Measurements from ENCODE around the gene LDLRAP1.

Gene LDLRAP1

DNA sequence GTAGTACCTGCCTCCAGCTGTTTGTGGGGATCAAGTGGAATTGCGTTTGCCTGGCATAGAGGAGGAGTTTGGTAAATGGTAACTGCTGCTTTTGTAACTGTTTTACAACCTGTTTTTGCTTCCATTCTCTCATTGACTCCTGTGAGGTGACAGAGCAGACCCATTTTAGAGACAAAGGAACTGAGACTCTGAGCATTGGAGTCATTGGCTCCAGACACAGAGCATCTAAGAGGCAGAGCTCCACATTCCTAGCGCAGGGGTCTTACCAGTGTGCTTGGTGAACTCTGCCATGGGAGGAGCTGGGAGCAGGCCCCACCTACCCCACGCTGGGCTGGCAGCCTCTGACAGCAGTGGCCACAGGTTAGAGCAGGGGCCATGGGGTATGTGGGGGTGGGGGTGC lies 2.4 kb downstream of the LDLRAP1 start:
- H3K36me3 Mint-ChIP-seq (ENCODE audit: low read depth): no peaks in the 10 kb centered on the region
- H3K4me3 Mint-ChIP-seq: peak overlapping the region; percentile 81
- no peak overlapping the region for H3K27ac Mint-ChIP-seq
- H3K4me1 Mint-ChIP-seq (ENCODE audit: low read depth): peaks cover 59% of the 10 kb centered on the region
- no peaks in the 10 kb centered on the region for H3K9me3 Mint-ChIP-seq
- H3K27me3 Mint-ChIP-seq: no peaks in the 10 kb centered on the region

DNA sequence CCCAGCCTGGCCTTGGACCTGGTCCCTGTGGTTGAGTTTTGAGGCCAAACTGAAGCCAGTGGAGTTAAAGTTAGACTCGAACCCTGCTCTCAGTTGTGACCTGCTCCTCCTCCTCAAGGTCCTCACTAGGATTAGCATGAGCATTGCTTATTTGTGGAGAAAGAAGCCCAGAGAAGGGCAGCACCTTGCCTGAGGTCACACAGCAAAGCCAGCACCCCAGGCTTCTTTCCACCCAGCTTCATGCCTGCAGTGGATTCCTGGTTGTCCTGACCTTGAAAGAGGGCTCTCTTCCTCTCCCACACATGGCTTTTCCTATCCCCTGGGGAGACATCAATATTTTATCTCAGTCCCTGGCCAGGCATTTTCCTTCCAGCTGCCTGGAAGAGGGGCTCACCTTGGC lies 2.8 kb downstream of the LDLRAP1 start:
- H3K27me3 Mint-ChIP-seq: no peaks in the 10 kb centered on the region
- H3K4me3 Mint-ChIP-seq: no peak overlapping the region
- no peaks in the 10 kb centered on the region for H3K36me3 Mint-ChIP-seq (ENCODE audit: low read depth)
- no peaks in the 10 kb centered on the region for H3K9me3 Mint-ChIP-seq
- peaks cover 63% of the 10 kb centered on the region for H3K4me1 Mint-ChIP-seq (ENCODE audit: low read depth)
- no peak overlapping the region for H3K27ac Mint-ChIP-seq

DNA sequence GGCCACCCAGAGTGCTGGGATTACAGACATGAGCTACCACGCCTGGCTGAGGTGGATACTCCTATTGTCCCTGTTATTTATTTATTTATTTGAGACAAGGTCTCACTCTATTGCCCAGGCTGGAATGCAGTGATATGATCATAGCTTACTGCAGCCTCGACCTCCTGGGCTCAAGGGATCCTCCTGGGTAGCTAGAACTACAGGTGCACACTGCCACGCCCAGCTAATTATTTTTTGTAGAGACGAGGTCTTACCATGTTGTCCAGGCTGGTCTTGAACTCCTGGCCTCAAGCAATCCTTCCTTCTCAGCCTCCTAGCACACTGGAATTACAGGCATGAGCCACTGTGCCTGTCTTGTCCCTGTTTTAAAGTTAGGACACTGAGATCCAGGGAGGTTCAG lies 5.2 kb downstream of the LDLRAP1 start:
- H3K4me3 Mint-ChIP-seq: no peak overlapping the region
- no peaks in the 10 kb centered on the region for H3K27me3 Mint-ChIP-seq

DNA sequence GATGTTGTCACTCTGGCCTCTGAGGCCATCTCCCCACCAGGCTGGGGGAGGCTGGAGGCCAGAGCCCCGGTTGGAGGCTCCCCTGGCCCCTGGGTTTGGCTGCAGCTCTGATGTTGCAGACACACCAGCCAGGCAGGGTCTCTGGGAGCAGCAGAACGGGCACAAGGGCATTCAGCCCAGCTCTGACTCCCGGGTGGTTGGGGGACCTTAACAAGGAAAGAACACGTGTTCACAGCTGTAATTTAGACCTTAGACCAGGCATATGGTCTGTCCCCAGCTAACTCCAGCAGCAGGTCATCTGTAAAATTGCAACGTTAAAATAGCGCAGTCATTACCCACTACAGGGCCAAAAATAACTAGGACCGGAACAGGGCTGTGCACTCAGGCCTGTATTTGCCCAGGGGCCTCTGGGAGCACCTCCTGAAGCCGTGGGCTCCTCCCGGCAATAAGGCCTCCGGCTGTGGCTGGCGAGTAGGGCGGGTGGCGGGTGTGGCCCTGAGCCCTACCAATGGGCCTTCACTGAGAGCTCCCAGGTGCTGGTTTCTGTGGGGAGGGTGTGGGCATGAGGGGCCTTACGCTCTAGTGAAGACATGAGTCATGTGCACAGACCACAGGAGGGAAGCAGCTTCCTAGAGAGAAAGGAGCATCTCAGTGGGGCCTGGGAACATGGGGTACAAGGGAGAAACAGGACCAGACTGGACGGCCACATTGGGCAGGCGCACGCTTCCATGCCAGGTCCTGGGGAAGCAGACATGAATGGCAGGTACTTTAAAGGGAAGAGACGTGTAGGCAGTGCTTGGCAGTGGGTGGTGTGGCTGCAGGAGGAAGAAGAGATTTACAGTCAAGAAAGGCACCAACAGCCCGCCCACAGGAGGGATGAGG lies 6.1 kb downstream of the LDLRAP1 start:
- Mint-ChIP-seq H3K27me3 (no peaks in the 10 kb centered on the region), H3K9me3 (no peaks in the 10 kb centered on the region), H3K27ac (peak overlapping the region; percentile 95), H3K4me1 (ENCODE audit: low read depth) (peaks cover 83% of the 10 kb centered on the region), H3K36me3 (ENCODE audit: low read depth) (no peaks in the 10 kb centered on the region), H3K4me3 (peak overlapping the region; percentile 76)

More for the DNA sequence above, 5.2 kb downstream of the LDLRAP1 start:
- H3K36me3 Mint-ChIP-seq (ENCODE audit: low read depth): no peaks in the 10 kb centered on the region
- H3K9me3 Mint-ChIP-seq: no peaks in the 10 kb centered on the region
- H3K27ac Mint-ChIP-seq: no peak overlapping the region
- peaks cover 84% of the 10 kb centered on the region for H3K4me1 Mint-ChIP-seq (ENCODE audit: low read depth)

DNA sequence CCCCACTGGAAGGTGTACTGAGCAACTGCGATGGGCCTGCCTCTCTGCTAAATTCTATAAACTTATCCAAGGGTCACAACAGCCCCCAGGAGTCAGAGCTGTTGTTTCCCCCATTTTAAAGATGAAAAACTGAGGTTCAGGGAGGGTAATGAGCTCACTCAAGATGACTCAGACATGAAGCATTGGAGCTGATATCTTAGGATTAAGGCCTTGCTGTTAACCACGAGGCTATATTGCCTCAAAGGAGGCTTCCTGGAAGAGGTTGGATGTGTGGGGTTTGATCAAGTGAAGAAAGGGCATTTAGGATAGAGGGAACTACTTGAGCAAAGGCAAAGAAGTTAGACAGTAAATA lies 6.7 kb downstream of the LDLRAP1 start:
- Mint-ChIP-seq H3K36me3 (ENCODE audit: low read depth) (no peaks in the 10 kb centered on the region), H3K4me1 (ENCODE audit: low read depth) (peaks cover 77% of the 10 kb centered on the region), H3K9me3 (no peaks in the 10 kb centered on the region), H3K4me3 (peak overlapping the region; percentile 76), H3K27ac (peak overlapping the region; percentile 95), H3K27me3 (no peaks in the 10 kb centered on the region)

DNA sequence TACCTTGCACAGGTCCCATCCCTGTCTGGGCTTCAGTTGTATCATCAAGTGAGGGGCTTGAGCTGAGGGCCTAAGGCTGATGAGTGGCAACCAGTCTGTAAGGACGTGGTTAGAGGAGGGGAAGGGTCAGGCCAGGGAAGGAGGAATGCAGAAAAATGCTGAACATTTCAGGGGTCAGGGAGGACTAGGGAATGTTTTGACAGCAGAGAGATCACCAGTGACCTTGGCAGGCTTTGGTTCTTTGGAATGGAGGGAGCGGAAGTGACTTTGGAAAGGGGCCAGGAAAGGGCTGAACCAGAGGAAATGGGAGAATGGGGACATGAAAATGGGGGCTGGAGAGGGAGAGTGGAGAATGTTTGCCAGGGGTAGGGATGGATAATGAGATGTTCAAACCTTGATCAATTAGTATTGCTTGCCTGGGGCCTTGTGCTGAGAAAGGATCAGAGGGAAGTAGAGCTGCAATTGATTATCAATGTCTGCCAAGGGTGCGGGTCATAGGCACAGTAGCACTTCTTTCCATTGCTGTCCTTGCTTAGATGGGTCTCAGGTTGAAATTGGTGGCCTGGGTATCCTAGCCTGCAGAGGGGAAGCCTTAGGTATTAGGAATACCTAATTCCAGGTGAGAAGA lies 7.4 kb downstream of the LDLRAP1 start:
- Mint-ChIP-seq H3K9me3 (no peaks in the 10 kb centered on the region), H3K36me3 (ENCODE audit: low read depth) (no peaks in the 10 kb centered on the region), H3K27me3 (no peaks in the 10 kb centered on the region), H3K4me3 (no peak overlapping the region), H3K4me1 (ENCODE audit: low read depth) (peaks cover 75% of the 10 kb centered on the region), H3K27ac (peak overlapping the region; percentile 46)

DNA sequence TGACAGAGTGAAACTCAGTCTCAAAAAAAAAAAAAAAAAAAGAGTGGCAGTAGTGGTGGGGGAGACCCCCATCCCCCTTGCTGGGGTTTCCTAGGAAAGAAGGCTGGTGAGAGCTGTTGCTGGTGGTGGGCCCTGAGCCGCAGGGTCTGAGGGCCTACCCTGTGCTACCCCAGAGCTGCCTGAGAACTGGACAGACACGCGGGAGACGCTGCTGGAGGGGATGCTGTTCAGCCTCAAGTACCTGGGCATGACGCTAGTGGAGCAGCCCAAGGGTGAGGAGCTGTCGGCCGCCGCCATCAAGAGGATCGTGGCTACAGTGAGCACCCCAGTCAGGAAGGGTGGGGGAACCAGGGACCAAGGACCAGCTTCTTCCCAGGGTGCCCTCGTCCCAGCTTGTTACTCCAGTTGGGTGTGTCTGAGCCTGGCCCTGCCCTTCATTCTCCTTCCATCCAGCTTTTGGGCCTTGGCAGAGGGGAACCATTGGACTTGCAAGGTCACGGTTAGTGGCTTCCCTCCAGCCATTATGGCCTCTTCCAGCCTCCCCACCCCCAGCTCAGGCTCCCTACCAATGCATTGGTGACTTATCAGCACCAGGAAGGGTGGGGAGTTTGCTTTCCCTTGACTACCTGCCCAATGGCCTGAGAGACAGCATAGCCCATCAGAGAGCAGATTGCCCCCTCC lies 10.5 kb downstream of the LDLRAP1 start:
- Mint-ChIP-seq H3K4me1 (ENCODE audit: low read depth) (peaks cover 84% of the 10 kb centered on the region), H3K27ac (no peak overlapping the region)

DNA sequence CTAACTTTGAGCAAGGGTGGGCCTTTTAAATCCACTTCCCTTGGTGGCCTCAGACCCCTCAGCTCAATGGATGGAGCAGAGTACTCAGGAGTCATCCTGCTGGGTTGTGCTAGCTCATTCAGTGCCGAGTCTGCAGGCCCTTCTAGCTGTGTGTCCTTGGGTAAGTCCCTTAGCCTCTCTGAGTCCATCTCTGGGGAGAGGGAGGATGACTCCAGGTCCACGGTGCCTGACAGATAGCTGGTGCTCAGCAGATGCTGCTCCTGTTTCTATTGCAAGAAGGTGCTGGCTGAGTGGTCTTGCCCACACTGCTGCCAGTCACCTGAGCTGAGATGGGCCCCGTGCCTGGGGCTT lies 11.0 kb downstream of the LDLRAP1 start:
- no peaks in the 10 kb centered on the region for H3K27me3 Mint-ChIP-seq
- peaks cover 84% of the 10 kb centered on the region for H3K4me1 Mint-ChIP-seq (ENCODE audit: low read depth)
- no peak overlapping the region for H3K4me3 Mint-ChIP-seq
- no peaks in the 10 kb centered on the region for H3K9me3 Mint-ChIP-seq
- H3K36me3 Mint-ChIP-seq (ENCODE audit: low read depth): no peaks in the 10 kb centered on the region
- H3K27ac Mint-ChIP-seq: no peak overlapping the region

More for the DNA sequence above, 10.5 kb downstream of the LDLRAP1 start:
- H3K36me3 Mint-ChIP-seq (ENCODE audit: low read depth): no peaks in the 10 kb centered on the region
- H3K9me3 Mint-ChIP-seq: no peaks in the 10 kb centered on the region
- H3K4me3 Mint-ChIP-seq: no peak overlapping the region
- H3K27me3 Mint-ChIP-seq: no peaks in the 10 kb centered on the region

DNA sequence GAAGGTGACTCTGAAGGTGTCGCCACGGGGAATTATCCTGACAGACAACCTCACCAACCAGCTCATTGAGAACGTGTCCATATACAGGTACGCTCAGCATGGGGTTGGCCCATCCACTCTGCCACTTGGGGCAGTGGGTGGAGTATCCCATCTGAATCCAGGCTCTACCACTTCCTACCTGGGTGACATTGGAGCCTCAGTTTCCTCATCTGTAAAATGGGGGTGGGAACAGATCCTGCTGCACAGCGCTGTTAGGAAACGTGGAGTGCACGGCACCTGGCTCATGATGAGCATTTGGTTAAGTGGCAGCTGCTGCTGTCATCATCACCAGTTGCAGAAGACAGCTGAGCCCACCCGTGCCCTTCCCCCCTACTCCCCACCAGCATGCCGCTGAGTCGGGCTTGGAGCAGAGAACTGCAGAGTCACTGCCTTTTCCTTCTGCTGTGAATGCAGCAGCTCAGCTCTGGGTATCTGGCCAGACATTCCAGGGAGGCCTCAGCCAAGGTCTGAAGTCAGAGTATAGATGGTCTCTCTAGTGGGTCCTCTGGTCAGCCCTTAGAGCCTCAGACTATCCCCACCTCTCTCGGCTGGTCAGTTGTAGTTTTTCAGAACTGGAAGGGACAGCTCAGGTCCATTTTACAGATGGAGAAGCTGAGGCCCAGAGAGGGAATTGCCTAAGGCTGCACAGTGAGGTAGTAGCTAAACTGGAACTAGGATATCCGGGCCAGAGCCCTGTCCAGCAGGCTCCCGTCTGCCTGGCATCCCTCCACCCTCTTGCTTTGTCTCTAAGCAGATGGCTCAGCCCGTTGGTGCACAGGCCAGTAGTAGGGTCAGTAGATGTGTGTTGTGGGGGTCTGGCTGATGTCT lies 11.7 kb downstream of the LDLRAP1 start:
- H3K4me3 Mint-ChIP-seq: no peak overlapping the region
- H3K36me3 Mint-ChIP-seq (ENCODE audit: low read depth): no peaks in the 10 kb centered on the region
- no peaks in the 10 kb centered on the region for H3K27me3 Mint-ChIP-seq
- H3K9me3 Mint-ChIP-seq: no peaks in the 10 kb centered on the region
- no peak overlapping the region for H3K27ac Mint-ChIP-seq
- peaks cover 84% of the 10 kb centered on the region for H3K4me1 Mint-ChIP-seq (ENCODE audit: low read depth)

DNA sequence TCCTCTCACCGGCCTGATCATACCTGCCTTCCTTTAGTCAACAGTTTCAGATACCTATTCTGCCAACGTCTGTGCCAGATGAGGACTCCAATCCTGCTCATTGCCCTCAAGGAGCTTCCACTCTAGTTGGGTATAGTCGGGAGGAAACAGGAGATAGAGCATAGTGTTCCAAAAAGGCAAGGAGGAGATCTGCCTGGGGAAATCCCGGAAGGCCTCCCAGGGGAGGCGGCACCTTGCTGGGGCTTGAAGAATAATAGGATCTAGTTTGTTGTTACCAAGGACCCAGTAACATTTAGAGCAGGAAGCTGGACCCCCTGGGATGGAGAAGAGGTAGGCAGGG lies 12.3 kb downstream of the LDLRAP1 start:
- Mint-ChIP-seq H3K27me3 (no peaks in the 10 kb centered on the region), H3K4me1 (ENCODE audit: low read depth) (peaks cover 84% of the 10 kb centered on the region)

DNA sequence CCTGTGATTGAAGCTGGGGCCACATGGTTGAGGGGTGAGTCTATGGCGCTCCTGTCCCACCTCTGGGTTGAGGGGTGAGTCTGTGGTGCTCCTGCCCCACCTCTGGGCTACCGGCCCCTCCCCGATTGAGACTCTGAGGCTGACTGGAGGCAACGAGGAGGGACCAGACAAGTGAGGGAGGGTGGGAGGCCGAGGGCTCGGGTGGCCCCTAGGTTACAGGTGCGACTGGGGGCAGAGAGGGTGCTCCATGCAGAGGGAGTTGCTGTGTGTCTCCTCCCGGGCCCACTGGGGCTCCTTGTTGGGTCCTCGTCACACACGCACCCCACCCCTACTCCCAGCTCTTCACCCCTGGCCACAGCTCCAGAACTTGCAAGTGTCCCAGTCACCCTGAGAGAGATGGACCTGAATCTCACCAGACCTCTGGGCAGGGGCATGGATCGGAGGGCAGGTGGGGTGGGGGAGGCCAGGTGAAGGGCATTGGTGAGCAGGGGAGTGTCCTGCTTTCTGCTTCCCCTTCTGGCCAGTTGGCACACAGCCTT lies 12.8 kb downstream of the LDLRAP1 start:
- Mint-ChIP-seq H3K27ac (peak overlapping the region; percentile 5), H3K4me1 (ENCODE audit: low read depth) (peaks cover 84% of the 10 kb centered on the region), H3K27me3 (no peaks in the 10 kb centered on the region), H3K36me3 (ENCODE audit: low read depth) (no peaks in the 10 kb centered on the region), H3K9me3 (no peaks in the 10 kb centered on the region), H3K4me3 (no peak overlapping the region)

More for the DNA sequence above, 12.3 kb downstream of the LDLRAP1 start:
- H3K4me3 Mint-ChIP-seq: no peak overlapping the region
- H3K27ac Mint-ChIP-seq: peak overlapping the region; percentile 5
- no peaks in the 10 kb centered on the region for H3K36me3 Mint-ChIP-seq (ENCODE audit: low read depth)
- no peaks in the 10 kb centered on the region for H3K9me3 Mint-ChIP-seq

DNA sequence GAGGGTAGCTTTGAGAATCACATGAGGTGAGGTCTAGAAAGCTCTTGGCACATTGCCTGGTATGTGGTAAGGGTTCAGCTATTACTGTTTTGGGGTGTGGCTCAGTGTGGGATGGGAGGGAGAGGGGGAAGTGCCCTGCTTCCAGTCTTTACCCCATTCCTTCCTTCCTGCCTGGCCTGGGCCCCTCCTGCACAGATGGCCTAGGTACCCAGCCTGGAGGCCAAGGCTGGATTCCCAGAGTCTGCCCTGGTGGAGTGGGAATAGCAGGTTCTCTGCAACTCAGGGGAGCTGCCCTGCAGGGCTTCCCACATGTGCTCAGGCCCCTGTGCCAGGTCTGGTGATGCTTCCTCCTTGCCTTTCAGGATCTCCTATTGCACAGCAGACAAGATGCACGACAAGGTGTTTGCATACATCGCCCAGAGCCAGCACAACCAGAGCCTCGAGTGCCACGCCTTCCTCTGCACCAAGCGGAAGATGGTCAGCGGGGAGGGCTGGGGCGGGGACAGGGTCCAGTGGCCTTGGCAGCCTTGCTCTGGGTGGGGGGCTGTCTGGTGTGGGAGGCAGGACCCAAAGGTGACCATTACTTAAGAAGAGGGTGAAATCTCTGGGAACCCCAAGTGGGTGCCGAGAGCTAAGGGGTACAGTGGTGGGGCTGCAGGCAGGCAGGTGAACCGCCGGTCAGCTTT lies 13.5 kb downstream of the LDLRAP1 start:
- H3K4me3 Mint-ChIP-seq: no peak overlapping the region
- no peak overlapping the region for H3K27ac Mint-ChIP-seq
- no peaks in the 10 kb centered on the region for H3K27me3 Mint-ChIP-seq
- no peaks in the 10 kb centered on the region for H3K9me3 Mint-ChIP-seq
- H3K36me3 Mint-ChIP-seq (ENCODE audit: low read depth): no peaks in the 10 kb centered on the region
- H3K4me1 Mint-ChIP-seq (ENCODE audit: low read depth): peaks cover 84% of the 10 kb centered on the region

DNA sequence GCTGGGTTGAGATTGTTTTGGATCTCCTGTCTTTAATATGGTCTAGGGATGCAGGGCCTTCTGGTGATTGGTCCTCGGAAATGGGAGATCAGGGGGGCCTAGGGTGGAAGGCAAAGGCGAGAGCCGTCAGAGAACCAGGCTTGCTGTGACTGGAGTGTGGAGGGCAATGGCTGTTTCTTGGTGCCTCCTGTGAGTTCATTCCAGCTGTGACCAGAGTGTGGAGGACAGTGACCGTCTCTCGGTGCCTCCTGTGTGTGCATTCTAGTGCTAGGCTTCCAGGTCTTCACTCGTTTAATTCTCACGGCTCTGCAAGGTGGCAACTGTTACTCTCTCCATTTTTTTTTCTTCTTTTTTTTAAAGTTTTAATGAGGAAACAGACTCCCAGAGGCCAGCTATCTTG lies 14.1 kb downstream of the LDLRAP1 start:
- Mint-ChIP-seq H3K27me3 (no peaks in the 10 kb centered on the region), H3K27ac (no peak overlapping the region), H3K4me1 (ENCODE audit: low read depth) (peaks cover 84% of the 10 kb centered on the region), H3K4me3 (no peak overlapping the region), H3K36me3 (ENCODE audit: low read depth) (no peaks in the 10 kb centered on the region), H3K9me3 (no peaks in the 10 kb centered on the region)

DNA sequence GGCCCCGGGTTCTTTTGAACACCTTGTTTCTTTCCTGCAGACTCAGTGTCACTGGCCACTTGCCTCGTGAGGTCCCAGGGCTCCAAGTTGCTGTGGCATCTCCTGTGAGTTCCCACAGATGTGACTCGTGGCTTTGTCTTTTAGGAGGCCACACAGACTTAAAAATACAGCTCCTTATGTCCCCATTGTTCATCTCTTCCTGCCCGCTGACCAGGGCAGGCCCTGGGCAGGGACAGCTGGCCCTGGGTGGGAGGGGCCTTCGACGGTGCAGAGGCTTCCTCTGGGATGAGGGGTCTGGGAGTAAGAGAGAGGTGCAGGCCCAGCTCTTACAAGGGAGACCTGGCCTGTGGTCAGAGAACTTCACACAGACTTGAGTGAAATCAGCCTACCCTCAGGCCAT lies 15.6 kb downstream of the LDLRAP1 start:
- Mint-ChIP-seq H3K36me3 (ENCODE audit: low read depth) (no peaks in the 10 kb centered on the region), H3K4me3 (no peak overlapping the region), H3K27me3 (no peaks in the 10 kb centered on the region), H3K27ac (no peak overlapping the region), H3K4me1 (ENCODE audit: low read depth) (peaks cover 83% of the 10 kb centered on the region), H3K9me3 (no peaks in the 10 kb centered on the region)
